H1 (cell line): Measurements from ENCODE around the gene SLC6A3. TPM values are rescaled to one million over a fixed set of nuclear protein-coding genes. Genes with fewer than 3 reads are reported as not detected.

Experiments used
- ASH2L ChIP-seq: fragments of 200-600, 300-600 bp; sonication (generic); IDR thresholded peaks from one replicate; pipeline ENCODE4 v1.7.1; 2017; ENCODE audit warnings: low read length
- BRCA1 ChIP-seq: IDR thresholded peaks from 2 replicates; pipeline ENCODE4 v1.6.1; 2012; ENCODE audit warnings: low read depth, low read length, improper control_type of control experiment
- CHD2 ChIP-seq: IDR thresholded peaks from 2 replicates; pipeline ENCODE4 v1.6.1; 2012; ENCODE audit warnings: low read length, improper control_type of control experiment
- CTCF ChIP-seq, 3 experiments: IDR thresholded peaks; 1 replicate in 2 of 3; 2 replicates in 1 of 3; pipeline versions ENCODE4 v1.5.1 to v1.6.1; 2011; ENCODE audit warnings: low read length in 3 of 3, mild to moderate bottlenecking in 3 of 3, inconsistent platforms in 2 of 3, low read depth in 1 of 3, moderate library complexity in 1 of 3; ENCODE audit not compliant: insufficient read depth in 1 of 3; ENCODE audit errors: control extremely low read depth in 1 of 3
- GTF2F1 ChIP-seq: IDR thresholded peaks from 2 replicates; pipeline ENCODE4 v1.6.1; 2012; ENCODE audit warnings: low read depth, low read length, improper control_type of control experiment, borderline replicate concordance
- HDAC6 ChIP-seq: IDR thresholded peaks from one replicate; pipeline ENCODE4 v1.7.1; 2012; ENCODE audit warnings: low read depth, mild to moderate bottlenecking, inconsistent platforms, low read length, moderate library complexity
- KDM4A ChIP-seq: IDR thresholded peaks from one replicate; pipeline ENCODE4 v1.7.1; 2012; ENCODE audit warnings: low read depth, mild to moderate bottlenecking, moderate library complexity, low read length, inconsistent platforms; ENCODE audit not compliant: severe bottlenecking
- NRF1 ChIP-seq: IDR thresholded peaks from 2 replicates; pipeline ENCODE4 v1.6.1; 2011; ENCODE audit warnings: mild to moderate bottlenecking, low read depth, low read length, improper control_type of control experiment
- POLR2A ChIP-seq, 2 experiments: IDR thresholded peaks; 1 replicate in 1 of 2; 2 replicates in 1 of 2; pipeline ENCODE4 v1.6.1; 2011; ENCODE audit warnings: low read depth in 2 of 2, low read length in 2 of 2, mild to moderate bottlenecking in 2 of 2; ENCODE audit errors: control extremely low read depth in 1 of 2
- POLR2AphosphoS5 ChIP-seq: IDR thresholded peaks from 2 replicates; pipeline ENCODE4 v1.6.1; 2011; ENCODE audit warnings: low read depth, low read length
- RAD21 ChIP-seq, 2 experiments: IDR thresholded peaks in 1 of 2; conservative IDR thresholded peaks in 1 of 2; 2 replicates each; pipeline ENCODE4 v1.6.1; 2011; ENCODE audit warnings: low read depth in 2 of 2, low read length in 2 of 2, improper control_type of control experiment in 1 of 2, inconsistent platforms in 1 of 2, mild to moderate bottlenecking in 1 of 2, moderate library complexity in 1 of 2
- RFX5 ChIP-seq: IDR thresholded peaks from 2 replicates; pipeline ENCODE4 v1.6.1; 2011; ENCODE audit warnings: low read depth, low read length, improper control_type of control experiment, borderline replicate concordance
- RNF2 ChIP-seq: fragments of 200-900, 300-1000 bp; sonication (generic); IDR thresholded peaks from 2 replicates; pipeline ENCODE4 v1.7.1; 2016; ENCODE audit warnings: borderline replicate concordance, low read depth, mild to moderate bottlenecking, antibody characterized with exemption, low read length; ENCODE audit not compliant: poor library complexity, severe bottlenecking; ENCODE audit errors: missing control alignments
- RXRA ChIP-seq: IDR thresholded peaks from 2 replicates; pipeline ENCODE4 v1.6.1; 2011; ENCODE audit warnings: low read depth, mild to moderate bottlenecking, low read length, moderate library complexity; ENCODE audit not compliant: insufficient read depth
- SP2 ChIP-seq: IDR thresholded peaks from 2 replicates; pipeline ENCODE4 v1.6.1; 2012; ENCODE audit warnings: mild to moderate bottlenecking, low read length, inconsistent platforms
- polyA plus RNA-seq, 7 experiments: library from polyadenylated mRNA; depleted of rRNA in 3 of 7; stranded (reverse) in 5 of 7; unstranded in 2 of 7; fragments of >200 nt in 5 of 7; fragments of 200-250 nt in 2 of 7; gene quantifications; 1 replicate in 5 of 7; 2 replicates in 1 of 7; 4 replicates in 1 of 7; pipeline versions ENCODE4 v1.2.1 to v1.2.3, GENCODE V29; 2011 to 2013; ENCODE audit warnings: missing spikeins in 2 of 7, mixed read lengths in 2 of 7
- total RNA-seq: library from RNA; stranded (reverse); fragmentation: NEBNext Ultra II Directional; extraction: Animal tissue kit (Norgen Biotek cat#: 25700); gene quantifications from 2 replicates; pipeline ENCODE4 v1.2.1, GENCODE V29; 2021
- TF ChIP-seq, protein P1 (sequence below): IDR thresholded peaks from 2 replicates; pipeline ENCODE4 v1.6.1; 2011; ENCODE audit warnings: low read depth, mild to moderate bottlenecking, low read length; ENCODE audit not compliant: insufficient read depth

SLC6A3 gene
- total and polyA plus RNA-seq, 2 of the 8 experiments (the other 6 are each of a cell fraction or from before 2014, with no cell fraction given) = 0.48 to 0.91 TPM

DNA sequence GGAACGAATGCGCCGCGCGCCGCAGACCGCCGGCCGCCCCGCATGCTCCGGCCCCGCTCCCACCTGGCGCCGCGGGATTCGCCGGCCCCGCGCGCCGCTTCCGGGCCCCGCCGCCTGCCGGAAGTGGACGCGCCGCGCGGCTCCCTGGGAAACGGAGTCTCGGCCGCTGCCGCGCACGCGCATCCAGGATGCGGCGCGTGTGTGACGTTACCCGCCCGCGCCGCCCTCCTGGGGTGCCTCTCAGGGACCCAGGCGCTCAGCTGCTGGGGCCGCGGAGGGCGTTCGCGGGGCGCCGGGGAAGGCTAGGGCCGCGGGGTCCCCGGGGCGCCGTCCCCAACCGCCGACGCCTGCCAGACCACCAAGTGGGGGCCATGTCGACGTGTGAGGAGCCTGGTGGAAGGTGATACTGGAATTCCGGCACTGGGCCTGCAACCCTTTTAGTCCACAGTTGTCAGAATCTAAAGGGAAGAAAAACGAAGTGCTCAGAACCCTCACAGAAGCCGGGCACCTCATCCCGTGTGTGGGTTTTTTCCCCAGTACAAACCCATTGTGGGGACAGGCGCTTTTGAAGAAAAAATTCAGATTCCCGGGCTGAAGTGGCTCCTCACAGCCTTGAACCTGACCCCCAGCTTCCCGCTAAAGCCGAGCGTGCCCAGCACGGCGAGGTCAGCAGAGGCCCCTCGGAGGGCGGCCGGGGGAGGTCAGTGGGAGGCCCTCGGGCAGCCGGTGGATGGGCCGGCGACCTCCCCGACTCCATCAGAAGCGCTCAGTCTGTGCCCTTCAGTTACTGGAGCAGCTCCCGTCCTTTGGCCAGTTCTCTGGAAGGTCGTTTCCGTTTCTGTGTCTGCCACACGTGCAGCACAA is 100.0 kb downstream of the SLC6A3 start, which contains the start of gene CLPTM1L (continued):
- TF ChIP-seq CTCF (IDR thresholded peaks at IDR 0.05; ENCODE audit: control extremely low read depth in 1 of 3, insufficient read depth in 1 of 3, low read depth in 1 of 3, low read length in 3 of 3) (no peak), POLR2A (IDR thresholded peaks at IDR 0.05; ENCODE audit: control extremely low read depth in 1 of 2, low read depth in 2 of 2, low read length in 2 of 2) (peak in 1 of 2 experiments; percentile 55; a peak in 2 of 3 replicates), GTF2F1 (no peak), CHD2 (peak; percentile 40; the same call in 1 of the 2 replicates), KDM4A (peak; percentile 100), RFX5 (no peak), SP2 (no peak), RXRA (no peak), ASH2L (no peak), RNF2 (no peak), POLR2AphosphoS5 (0 out of 2 replicates have a peak, but pooled peaks have one; percentile 28), BRCA1 (no peak), RAD21 (IDR thresholded peaks at IDR 0.05 in 1 of 2, conservative IDR thresholded peaks at IDR 0.05 in 1 of 2; ENCODE audit: low read depth in 2 of 2, low read length in 2 of 2) (no peak), HDAC6 (no peak), NRF1 (peak; percentile 74)
- TF ChIP-seq, protein P1, sequence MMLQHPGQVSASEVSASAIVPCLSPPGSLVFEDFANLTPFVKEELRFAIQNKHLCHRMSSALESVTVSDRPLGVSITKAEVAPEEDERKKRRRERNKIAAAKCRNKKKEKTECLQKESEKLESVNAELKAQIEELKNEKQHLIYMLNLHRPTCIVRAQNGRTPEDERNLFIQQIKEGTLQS = peak; percentile 94
